NT2/D1 (cell line): ENCODE measurements around the gene MDK.
"Not testable (repeated sequence)": the region's sequence is repeated elsewhere in the genome, so short reads cannot be mapped to it uniquely, and the experiment has no call there.

Experiments
- SUZ12 ChIP-seq: IDR thresholded peaks from 2 replicates; pipeline ENCODE4 v1.6.1; 2011; ENCODE audit not compliant: insufficient read length, insufficient read depth; ENCODE audit errors: extremely low read depth
- YY1 ChIP-seq: IDR thresholded peaks from 2 replicates; pipeline ENCODE4 v1.6.1; 2011; ENCODE audit not compliant: insufficient read length, insufficient read depth

- TF ChIP-seq YY1, SUZ12: not testable (repeated sequence)
Observed at GRCh38 chr11:46372501-46372900, 9.0 kb upstream of the MDK start.
